ENCODE measurements around the gene FSTL3. TPM values are rescaled to one million over a fixed set of nuclear protein-coding genes. Genes with fewer than 3 reads are reported as not detected.

FSTL3 gene
- total and polyA plus RNA-seq, 2 of the 13 experiments (the other 11 are each of a cell fraction or from before 2014, with no cell fraction given) = 13.5 to 15.6 TPM

GRCh38 chr19:633068-633785, 43.0 kb upstream of the FSTL3 start, which contains the start of gene POLRMT (continued):
- TF ChIP-seq SKIL (CRISPR knock-in tag; IDR thresholded peaks at IDR 0.05; ENCODE audit: borderline replicate concordance) (no peak), KDM5B (CRISPR knock-in tag; IDR thresholded peaks at IDR 0.05; ENCODE audit: borderline replicate concordance) (0 out of 2 replicates have a peak, but pooled peaks have one; percentile 53), ARNT (IDR thresholded peaks at IDR 0.05) (no peak), PAXIP1 (CRISPR knock-in tag; conservative IDR thresholded peaks at IDR 0.05) (no peak), FOXP1 (IDR thresholded peaks at IDR 0.05) (no peak), FOXP1 (CRISPR knock-in tag; IDR thresholded peaks at IDR 0.05) (no peak), MZF1 (CRISPR knock-in tag; IDR thresholded peaks at IDR 0.05; ENCODE audit: borderline replicate concordance) (no peak), CENPX (CRISPR knock-in tag; IDR thresholded peaks at IDR 0.05) (no peak), NR2C2 (CRISPR knock-in tag; IDR thresholded peaks at IDR 0.05; ENCODE audit: borderline replicate concordance) (peak; percentile 92), ZNF296 (CRISPR knock-in tag; conservative IDR thresholded peaks at IDR 0.05) (no peak), ZNF503 (CRISPR knock-in tag; IDR thresholded peaks at IDR 0.05) (no peak; the same call in 1 of the 2 replicates), ZNF484 (CRISPR knock-in tag; IDR thresholded peaks at IDR 0.05; ENCODE audit: borderline replicate concordance, low read depth) (no peak), ZNF274 (CRISPR knock-in tag; IDR thresholded peaks at IDR 0.05) (no peak), RERE (CRISPR knock-in tag; IDR thresholded peaks at IDR 0.05; ENCODE audit: low read depth) (no peak), ZNF136 (CRISPR knock-in tag; IDR thresholded peaks at IDR 0.05; ENCODE audit: low read depth) (no peak), SP1 (IDR thresholded peaks at IDR 0.05) (no peak), SP1 (CRISPR knock-in tag; IDR thresholded peaks at IDR 0.05) (peak; percentile 65)

Data from HepG2 (cell line).